Measurements from ENCODE around the gene FAM83B.

FAM83B gene

DNA sequence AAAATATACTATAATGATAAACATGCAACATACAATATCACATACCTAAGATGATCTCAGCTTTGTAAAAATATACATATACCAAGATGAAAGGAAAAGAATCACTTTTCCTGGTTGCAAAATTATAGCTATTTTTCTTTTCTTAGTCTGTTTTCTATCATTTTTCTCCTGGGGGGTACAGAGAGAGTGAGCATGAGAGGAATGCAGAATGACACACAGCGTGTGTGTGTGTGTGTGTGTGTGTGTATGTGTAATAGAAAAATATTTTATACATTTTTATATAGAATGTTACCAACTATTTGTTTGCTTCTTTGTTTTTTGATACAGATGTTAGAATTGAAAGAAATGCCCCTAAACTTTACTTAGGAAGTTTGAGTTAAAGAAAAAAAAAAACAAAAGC lies 64.3 kb downstream of the FAM83B start:
- ChIA-PET POLR2A (ENCODE audit: low non-redundant PET) (interaction anchor here (0.6 kb wide), 1 partner anchor 197 kb away, joined by 4 read pairs; no protein-coding TSS in a partner anchor), CTCF (interaction anchor here (0.6 kb wide), 1 partner anchor 11 kb away, joined by 3 read pairs; no protein-coding TSS in a partner anchor)
- TF ChIP-seq, protein P1, sequence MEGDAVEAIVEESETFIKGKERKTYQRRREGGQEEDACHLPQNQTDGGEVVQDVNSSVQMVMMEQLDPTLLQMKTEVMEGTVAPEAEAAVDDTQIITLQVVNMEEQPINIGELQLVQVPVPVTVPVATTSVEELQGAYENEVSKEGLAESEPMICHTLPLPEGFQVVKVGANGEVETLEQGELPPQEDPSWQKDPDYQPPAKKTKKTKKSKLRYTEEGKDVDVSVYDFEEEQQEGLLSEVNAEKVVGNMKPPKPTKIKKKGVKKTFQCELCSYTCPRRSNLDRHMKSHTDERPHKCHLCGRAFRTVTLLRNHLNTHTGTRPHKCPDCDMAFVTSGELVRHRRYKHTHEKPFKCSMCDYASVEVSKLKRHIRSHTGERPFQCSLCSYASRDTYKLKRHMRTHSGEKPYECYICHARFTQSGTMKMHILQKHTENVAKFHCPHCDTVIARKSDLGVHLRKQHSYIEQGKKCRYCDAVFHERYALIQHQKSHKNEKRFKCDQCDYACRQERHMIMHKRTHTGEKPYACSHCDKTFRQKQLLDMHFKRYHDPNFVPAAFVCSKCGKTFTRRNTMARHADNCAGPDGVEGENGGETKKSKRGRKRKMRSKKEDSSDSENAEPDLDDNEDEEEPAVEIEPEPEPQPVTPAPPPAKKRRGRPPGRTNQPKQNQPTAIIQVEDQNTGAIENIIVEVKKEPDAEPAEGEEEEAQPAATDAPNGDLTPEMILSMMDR (conservative IDR thresholded peaks at IDR 0.05; ENCODE audit: low read depth): no peak
- no peak for DNase-seq (ENCODE audit: low spot score)
- no peak overlapping the region for H3K27ac ChIP-seq

GRCh38 chr6:54913211-54913610 lies 66.6 kb downstream of the FAM83B start:
- ChIA-PET CTCF (no interaction called here), POLR2A (ENCODE audit: low non-redundant PET) (no interaction called here)
- no peak for DNase-seq (ENCODE audit: low spot score)
- no peak overlapping the region for H3K27ac ChIP-seq
- TF ChIP-seq, protein P1 (conservative IDR thresholded peaks at IDR 0.05; ENCODE audit: low read depth): no peak

GRCh38 chr6:54916858-54917257 lies 70.3 kb downstream of the FAM83B start:
- peak; percentile 86 for DNase-seq (ENCODE audit: low spot score)
- CTCF ChIA-PET: no interaction called here
- POLR2A ChIA-PET (ENCODE audit: low non-redundant PET): no interaction called here

GRCh38 chr6:54920628-54921027 lies 74.1 kb downstream of the FAM83B start:
- H3K27ac ChIP-seq: no peak overlapping the region
- ChIA-PET POLR2A (ENCODE audit: low non-redundant PET) (no interaction called here), CTCF (interaction anchor here (0.7 kb wide), 1 partner anchor 490 kb away, joined by 6 read pairs; no protein-coding TSS in a partner anchor)
- DNase-seq (ENCODE audit: low spot score): no peak
- TF ChIP-seq, protein P1 (conservative IDR thresholded peaks at IDR 0.05; ENCODE audit: low read depth): no peak

More at GRCh38 chr6:54916858-54917257, 70.3 kb downstream of the FAM83B start:
- TF ChIP-seq, protein P1 (conservative IDR thresholded peaks at IDR 0.05; ENCODE audit: low read depth): no peak
- H3K27ac ChIP-seq: no peak overlapping the region

GRCh38 chr6:54921891-54922290 lies 75.3 kb downstream of the FAM83B start:
- TF ChIP-seq, protein P1 (conservative IDR thresholded peaks at IDR 0.05; ENCODE audit: low read depth): no peak
- POLR2A ChIA-PET (ENCODE audit: low non-redundant PET): no interaction called here
- CTCF ChIA-PET: interaction anchor here (0.7 kb wide), 1 partner anchor 11 kb away, joined by 3 read pairs; no protein-coding TSS in a partner anchor
- no peak for DNase-seq (ENCODE audit: low spot score)
- no peak overlapping the region for H3K27ac ChIP-seq

DNA sequence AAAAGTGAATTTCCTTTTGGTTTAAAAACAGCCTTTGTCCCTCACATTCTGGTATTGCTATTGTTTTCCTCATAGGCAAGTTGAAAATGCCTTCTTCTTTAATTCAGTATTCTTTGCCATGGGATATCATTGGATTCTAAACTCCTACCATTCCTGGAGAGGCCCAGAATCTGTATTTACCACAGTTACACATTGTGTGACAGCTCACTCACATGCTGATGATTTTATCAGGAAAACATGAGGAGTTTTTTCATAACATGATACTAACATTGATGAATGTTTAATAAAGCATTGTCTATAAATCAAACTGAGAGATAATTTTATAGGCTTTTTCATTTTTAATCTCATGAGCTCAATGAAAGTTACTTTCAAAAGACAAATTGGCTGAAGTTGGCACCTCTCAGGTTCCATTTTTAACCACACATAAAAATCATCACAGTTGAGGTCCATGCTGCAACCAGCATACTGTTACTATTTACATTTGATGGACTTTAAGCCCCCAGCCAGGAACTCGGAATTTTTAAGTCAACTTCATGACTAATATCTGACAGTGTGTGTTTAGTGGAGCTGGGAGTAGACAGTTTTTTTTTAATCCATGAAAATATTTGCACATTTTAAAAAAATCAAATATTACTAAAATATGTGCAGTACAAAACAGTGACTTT lies 82.8 kb downstream of the FAM83B start:
- CTCF ChIA-PET: no interaction called here
- TF ChIP-seq, protein P1 (conservative IDR thresholded peaks at IDR 0.05; ENCODE audit: low read depth): no peak
- no peak overlapping the region for H3K27ac ChIP-seq
- no peak for DNase-seq (ENCODE audit: low spot score)
- POLR2A ChIA-PET (ENCODE audit: low non-redundant PET): no interaction called here
